ENCODE data around the gene PTPRN2.
"Not testable (repeated sequence)": the region's sequence is repeated elsewhere in the genome, so short reads cannot be mapped to it uniquely, and the experiment has no call there.

The PTPRN2 gene

GRCh38 chr7:158521795-158522194 is 65.8 kb downstream of the PTPRN2 start:
- H3K27ac ChIP-seq (ENCODE audit: low read depth, low read length); H3K27me3 ChIP-seq (ENCODE audit: control insufficient read depth, insufficient read depth, low read length); H3K4me1 ChIP-seq (ENCODE audit: control insufficient read depth, insufficient read depth, low read length); H3K4me3 ChIP-seq (ENCODE audit: low read length); H3K9ac ChIP-seq (ENCODE audit: low read length); H3K36me3 ChIP-seq (ENCODE audit: control insufficient read depth, insufficient read depth, low read length): not testable (repeated sequence)

DNA sequence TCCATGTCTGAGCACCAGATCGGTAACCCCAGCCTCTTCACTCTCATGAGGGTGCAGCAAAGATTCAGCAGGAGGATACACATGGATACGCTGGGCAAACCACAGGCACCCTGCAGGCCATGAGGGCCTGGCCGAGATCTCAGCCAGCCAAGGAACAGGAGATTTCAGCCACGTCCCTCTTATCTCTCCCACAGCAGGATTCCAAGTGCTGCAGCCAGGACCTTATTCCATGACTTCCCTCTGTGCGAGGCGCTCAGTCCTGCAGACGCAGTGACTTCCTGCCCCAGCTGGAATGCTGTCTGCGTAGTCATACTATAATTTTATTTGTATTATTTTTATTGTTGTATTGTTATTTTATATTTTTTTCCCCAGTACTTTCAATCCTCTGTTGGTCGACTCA is 66.8 kb downstream of the PTPRN2 start:
- Histone ChIP-seq H3K9ac (ENCODE audit: low read length) (no peak overlapping the region), H3K27me3 (ENCODE audit: control insufficient read depth, insufficient read depth, low read length) (no peaks in the 10 kb centered on the region), H3K4me3 (ENCODE audit: low read length) (no peak overlapping the region), H3K36me3 (ENCODE audit: control insufficient read depth, insufficient read depth, low read length) (no peaks in the 10 kb centered on the region), H3K4me1 (ENCODE audit: control insufficient read depth, insufficient read depth, low read length) (no peaks in the 10 kb centered on the region), H3K27ac (ENCODE audit: low read depth, low read length) (no peak overlapping the region)

GRCh38 chr7:158519633-158520174 is 67.9 kb downstream of the PTPRN2 start:
- H3K27ac ChIP-seq (ENCODE audit: low read depth, low read length), result no peak overlapping the region
- H3K4me1 ChIP-seq (ENCODE audit: control insufficient read depth, insufficient read depth, low read length), result no peaks in the 10 kb centered on the region
- no peak overlapping the region for H3K4me3 ChIP-seq (ENCODE audit: low read length)
- no peak overlapping the region for H3K9ac ChIP-seq (ENCODE audit: low read length)
- no peaks in the 10 kb centered on the region for H3K27me3 ChIP-seq (ENCODE audit: control insufficient read depth, insufficient read depth, low read length)
- H3K36me3 ChIP-seq (ENCODE audit: control insufficient read depth, insufficient read depth, low read length), result no peaks in the 10 kb centered on the region

DNA sequence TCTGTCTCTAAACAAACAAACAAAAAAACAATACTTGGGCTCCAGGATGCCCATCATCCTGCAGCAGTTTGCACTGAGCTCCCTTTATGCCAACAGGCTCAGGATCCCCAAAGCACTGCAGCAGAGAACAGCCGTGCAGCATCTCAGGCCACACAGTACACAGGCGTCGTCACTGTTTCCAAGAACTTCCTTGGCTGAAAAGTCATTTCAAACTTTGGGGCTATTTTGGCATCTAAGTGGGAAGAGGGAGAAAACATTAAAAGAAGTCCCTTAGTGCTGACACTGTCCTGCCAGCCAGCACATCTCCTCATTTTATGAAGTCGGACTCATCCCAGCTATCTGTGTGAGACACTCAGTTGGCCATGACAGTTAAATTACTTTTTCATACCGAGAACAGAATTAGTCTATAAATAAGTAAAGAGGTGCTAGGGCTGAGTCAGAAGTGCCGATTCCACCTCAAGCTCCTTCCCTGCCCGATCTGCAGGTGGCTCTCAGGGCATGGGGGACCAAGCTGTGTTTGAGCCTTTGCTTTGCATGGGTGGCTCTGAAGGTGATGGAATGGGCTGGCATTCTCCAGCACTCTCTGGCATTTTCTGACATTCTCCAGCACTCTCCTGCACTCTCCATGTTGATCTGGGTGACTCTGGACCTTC is 68.5 kb downstream of the PTPRN2 start:
- no peak overlapping the region for H3K9ac ChIP-seq (ENCODE audit: low read length)
- no peaks in the 10 kb centered on the region for H3K36me3 ChIP-seq (ENCODE audit: control insufficient read depth, insufficient read depth, low read length)
- no peaks in the 10 kb centered on the region for H3K4me1 ChIP-seq (ENCODE audit: control insufficient read depth, insufficient read depth, low read length)
- H3K27ac ChIP-seq (ENCODE audit: low read depth, low read length), result no peak overlapping the region
- H3K4me3 ChIP-seq (ENCODE audit: low read length), result no peak overlapping the region
- H3K27me3 ChIP-seq (ENCODE audit: control insufficient read depth, insufficient read depth, low read length), result no peaks in the 10 kb centered on the region

GRCh38 chr7:158517571-158517970 is 70.1 kb downstream of the PTPRN2 start:
- no peaks in the 10 kb centered on the region for H3K4me1 ChIP-seq (ENCODE audit: control insufficient read depth, insufficient read depth, low read length)
- no peak overlapping the region for H3K9ac ChIP-seq (ENCODE audit: low read length)
- H3K4me3 ChIP-seq (ENCODE audit: low read length), result no peak overlapping the region
- H3K27me3 ChIP-seq (ENCODE audit: control insufficient read depth, insufficient read depth, low read length), result no peaks in the 10 kb centered on the region
- no peaks in the 10 kb centered on the region for H3K36me3 ChIP-seq (ENCODE audit: control insufficient read depth, insufficient read depth, low read length)
- no peak overlapping the region for H3K27ac ChIP-seq (ENCODE audit: low read depth, low read length)

DNA sequence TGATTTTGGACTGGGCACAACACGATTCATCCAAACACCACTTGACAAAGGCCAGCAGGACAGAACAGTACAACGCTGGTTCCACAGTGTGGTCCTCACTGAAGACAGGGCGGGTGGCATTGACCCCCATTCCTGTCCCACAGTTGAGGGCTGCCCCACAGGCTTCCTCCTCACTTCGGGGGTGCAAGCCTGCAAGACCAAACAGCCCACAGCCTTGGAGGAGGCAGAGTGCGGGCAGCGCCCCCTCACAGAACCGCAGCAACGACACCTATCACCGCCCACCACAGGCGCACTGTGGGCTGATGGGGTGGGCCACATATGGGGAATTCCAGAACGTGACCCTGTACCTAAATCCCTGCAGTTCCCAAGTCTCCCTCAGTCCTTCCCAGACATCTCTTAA is 70.6 kb downstream of the PTPRN2 start:
- Histone ChIP-seq H3K4me3 (ENCODE audit: low read length) (no peak overlapping the region), H3K36me3 (ENCODE audit: control insufficient read depth, insufficient read depth, low read length) (no peaks in the 10 kb centered on the region), H3K27ac (ENCODE audit: low read depth, low read length) (no peak overlapping the region), H3K27me3 (ENCODE audit: control insufficient read depth, insufficient read depth, low read length) (no peaks in the 10 kb centered on the region), H3K4me1 (ENCODE audit: control insufficient read depth, insufficient read depth, low read length) (no peaks in the 10 kb centered on the region), H3K9ac (ENCODE audit: low read length) (no peak overlapping the region)

DNA sequence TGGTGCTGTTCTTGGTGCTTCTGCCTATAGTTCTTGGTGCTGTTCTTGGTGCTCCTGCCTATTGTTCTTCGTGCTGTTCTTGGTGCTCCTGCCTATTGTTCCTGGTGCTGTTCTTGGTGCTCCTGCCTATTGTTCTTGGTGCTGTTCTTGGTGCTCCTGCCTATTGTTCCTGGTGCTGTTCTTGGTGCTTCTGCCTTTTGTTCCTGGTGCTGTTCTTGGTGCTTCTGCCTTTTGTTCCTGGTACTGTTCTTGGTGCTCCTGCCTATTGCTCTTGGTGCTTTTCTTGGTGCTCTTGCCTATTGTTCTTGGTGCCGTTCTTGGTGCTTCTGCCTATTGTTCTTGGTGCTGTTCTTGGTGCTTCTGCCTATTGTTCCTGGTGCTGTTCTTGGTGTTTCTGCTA is 71.1 kb downstream of the PTPRN2 start:
- Histone ChIP-seq H3K27me3 (ENCODE audit: control insufficient read depth, insufficient read depth, low read length) (no peaks in the 10 kb centered on the region), H3K36me3 (ENCODE audit: control insufficient read depth, insufficient read depth, low read length) (no peaks in the 10 kb centered on the region), H3K4me3 (ENCODE audit: low read length) (no peak overlapping the region), H3K27ac (ENCODE audit: low read depth, low read length) (no peak overlapping the region), H3K4me1 (ENCODE audit: control insufficient read depth, insufficient read depth, low read length) (no peaks in the 10 kb centered on the region), H3K9ac (ENCODE audit: low read length) (no peak overlapping the region)

GRCh38 chr7:158512869-158513268 is 74.8 kb downstream of the PTPRN2 start:
- no peaks in the 10 kb centered on the region for H3K4me1 ChIP-seq (ENCODE audit: control insufficient read depth, insufficient read depth, low read length)
- no peaks in the 10 kb centered on the region for H3K36me3 ChIP-seq (ENCODE audit: control insufficient read depth, insufficient read depth, low read length)
- H3K27ac ChIP-seq (ENCODE audit: low read depth, low read length), result no peak overlapping the region
- H3K4me3 ChIP-seq (ENCODE audit: low read length), result no peak overlapping the region
- no peak overlapping the region for H3K9ac ChIP-seq (ENCODE audit: low read length)
- no peaks in the 10 kb centered on the region for H3K27me3 ChIP-seq (ENCODE audit: control insufficient read depth, insufficient read depth, low read length)

DNA sequence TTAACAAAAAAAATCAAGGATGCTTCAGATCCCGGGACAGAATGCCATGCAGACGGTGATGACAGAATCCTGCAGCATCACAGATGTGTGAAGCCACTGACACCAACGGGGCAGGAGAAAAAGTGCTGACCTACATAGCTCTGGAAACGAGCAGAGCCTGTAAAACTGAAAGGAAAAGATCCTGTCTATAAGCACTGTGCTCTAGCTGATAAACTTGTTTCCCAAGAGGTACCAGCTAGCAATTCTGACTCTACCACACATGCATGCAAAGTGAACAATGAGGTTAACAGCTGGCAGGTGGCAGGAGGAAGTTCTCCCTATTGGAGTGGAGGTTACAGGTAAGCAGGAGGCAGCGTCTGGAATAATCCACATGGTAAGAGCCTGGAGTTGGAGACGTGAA is 75.6 kb downstream of the PTPRN2 start:
- Histone ChIP-seq H3K4me3 (ENCODE audit: low read length) (no peak overlapping the region), H3K36me3 (ENCODE audit: control insufficient read depth, insufficient read depth, low read length) (no peaks in the 10 kb centered on the region), H3K9ac (ENCODE audit: low read length) (no peak overlapping the region), H3K27ac (ENCODE audit: low read depth, low read length) (no peak overlapping the region), H3K27me3 (ENCODE audit: control insufficient read depth, insufficient read depth, low read length) (no peaks in the 10 kb centered on the region), H3K4me1 (ENCODE audit: control insufficient read depth, insufficient read depth, low read length) (no peaks in the 10 kb centered on the region)

GRCh38 chr7:158508802-158509385 is 78.7 kb downstream of the PTPRN2 start:
- Histone ChIP-seq H3K4me1 (ENCODE audit: control insufficient read depth, insufficient read depth, low read length) (no peaks in the 10 kb centered on the region), H3K4me3 (ENCODE audit: low read length) (no peak overlapping the region), H3K36me3 (ENCODE audit: control insufficient read depth, insufficient read depth, low read length) (no peaks in the 10 kb centered on the region), H3K27me3 (ENCODE audit: control insufficient read depth, insufficient read depth, low read length) (no peaks in the 10 kb centered on the region), H3K27ac (ENCODE audit: low read depth, low read length) (no peak overlapping the region), H3K9ac (ENCODE audit: low read length) (no peak overlapping the region)

- not testable (repeated sequence) for H3K36me3 ChIP-seq (ENCODE audit: control insufficient read depth, insufficient read depth, low read length); H3K9ac ChIP-seq (ENCODE audit: low read length); H3K27ac ChIP-seq (ENCODE audit: low read depth, low read length); H3K27me3 ChIP-seq (ENCODE audit: control insufficient read depth, insufficient read depth, low read length); H3K4me3 ChIP-seq (ENCODE audit: low read length); H3K4me1 ChIP-seq (ENCODE audit: control insufficient read depth, insufficient read depth, low read length)
These were observed 79.3 kb downstream of the PTPRN2 start for GRCh38 chr7:158508321-158508720.

DNA sequence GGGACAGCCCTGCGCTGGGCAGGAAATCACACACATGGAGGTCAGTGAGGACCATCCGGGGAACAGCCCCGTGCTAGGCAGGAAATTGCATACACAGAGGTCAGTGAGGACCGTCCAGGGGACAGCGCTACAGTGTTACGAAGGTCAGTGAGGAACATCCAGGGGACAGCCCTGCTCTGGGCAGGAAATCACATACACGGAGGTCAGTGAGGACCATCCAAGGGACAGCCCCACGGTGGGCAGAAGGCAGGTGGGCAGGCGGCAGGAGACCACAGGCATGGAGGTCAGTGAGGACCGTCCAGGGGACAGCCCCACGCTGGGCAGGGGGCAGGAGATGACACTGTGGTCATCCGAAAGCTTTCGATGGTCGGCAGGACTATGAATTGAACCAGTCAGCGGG is 79.7 kb downstream of the PTPRN2 start:
- Histone ChIP-seq H3K36me3 (ENCODE audit: control insufficient read depth, insufficient read depth, low read length) (no peaks in the 10 kb centered on the region), H3K4me1 (ENCODE audit: control insufficient read depth, insufficient read depth, low read length) (no peaks in the 10 kb centered on the region), H3K27me3 (ENCODE audit: control insufficient read depth, insufficient read depth, low read length) (no peaks in the 10 kb centered on the region), H3K9ac (ENCODE audit: low read length) (no peak overlapping the region), H3K4me3 (ENCODE audit: low read length) (no peak overlapping the region), H3K27ac (ENCODE audit: low read depth, low read length) (no peak overlapping the region)

GRCh38 chr7:158507175-158507574 is 80.4 kb downstream of the PTPRN2 start:
- not testable (repeated sequence) for H3K27me3 ChIP-seq (ENCODE audit: control insufficient read depth, insufficient read depth, low read length); H3K27ac ChIP-seq (ENCODE audit: low read depth, low read length); H3K4me1 ChIP-seq (ENCODE audit: control insufficient read depth, insufficient read depth, low read length); H3K36me3 ChIP-seq (ENCODE audit: control insufficient read depth, insufficient read depth, low read length); H3K4me3 ChIP-seq (ENCODE audit: low read length); H3K9ac ChIP-seq (ENCODE audit: low read length)
